PC-9 (cell line): ENCODE measurements around the gene PTTG1IP. TPM values are rescaled to one million over a fixed set of nuclear protein-coding genes. Genes with fewer than 3 reads are reported as not detected.

Source experiments
- BruUV-seq: library from RNA; stranded (reverse); fragments of 400-500 nt; replicated peaks from 2 replicates; lab custom pipeline; 2021; lab: Mats Ljungman, UMichigan
- CTCF ChIA-PET: fragments of 300-600 bp; sonication (Branson Sonifier 250); formaldehyde crosslinking; loops from one replicate; lab custom pipeline; 2022; ENCODE audit warnings: antibody characterized with exemption; lab: Charles Lee
- POLR2A ChIA-PET: fragments of 300-600 bp; sonication (Branson Sonifier 250); formaldehyde crosslinking; loops from one replicate; lab custom pipeline; 2022; ENCODE audit warnings: antibody characterized with exemption; ENCODE audit not compliant: unreplicated experiment; lab: Charles Lee
- DNase-seq, 2 experiments: peaks; one replicate each; pipeline versions ENCODE4 v3.0.0 to v3.0.0-alpha.2; 2015 to 2022; ENCODE audit warnings: mixed read lengths in 1 of 2
- H2AFZ ChIP-seq: fragments of 200-600 bp; sonication (generic); 2 replicates; pipeline ENCODE4 v1.8.1; 2017; ENCODE audit warnings: antibody characterized with exemption
- H3F3A ChIP-seq: fragments of 200-600 bp; sonication (generic); 2 replicates; pipeline ENCODE4 v1.8.1; 2017; ENCODE audit warnings: antibody characterized with exemption, mild to moderate bottlenecking, low read depth; ENCODE audit not compliant: insufficient read depth
- H3K27ac ChIP-seq: fragments of 200-600 bp; sonication (generic); 2 replicates; pipeline ENCODE4 v1.6.1; 2016; ENCODE audit warnings: mixed run types
- H3K27me3 ChIP-seq: fragments of 200-600 bp; sonication (generic); 2 replicates; pipeline ENCODE4 v1.6.1; 2016; ENCODE audit warnings: low read depth, mixed run types; ENCODE audit not compliant: insufficient read depth
- H3K36me3 ChIP-seq: fragments of 200-600 bp; sonication (generic); 2 replicates; pipeline ENCODE4 v1.6.1; 2016; ENCODE audit warnings: low read depth, mixed run types
- H3K4me1 ChIP-seq: fragments of 200-600 bp; sonication (generic); replicated peaks from 2 replicates; pipeline ENCODE4 v1.6.1; 2016; ENCODE audit warnings: mixed run types; ENCODE audit not compliant: insufficient read depth
- H3K4me2 ChIP-seq: fragments of 200-600 bp; sonication (generic); 2 replicates; pipeline ENCODE4 v1.6.1; 2017; ENCODE audit warnings: mixed run types
- H3K4me3 ChIP-seq: fragments of 200-600 bp; sonication (generic); 2 replicates; pipeline ENCODE4 v1.6.1; 2016; ENCODE audit warnings: mixed run types
- H3K79me2 ChIP-seq: fragments of 200-600 bp; sonication (generic); 2 replicates; pipeline ENCODE4 v1.6.1; 2017; ENCODE audit warnings: low read depth, mixed run types
- H3K9me2 ChIP-seq: fragments of 200-600 bp; sonication (generic); 2 replicates; pipeline ENCODE4 v1.8.1; 2017; ENCODE audit warnings: mild to moderate bottlenecking; ENCODE audit not compliant: insufficient read depth
- H3K9me3 ChIP-seq: fragments of 200-600 bp; sonication (generic); 2 replicates; pipeline ENCODE4 v1.8.1; 2016; ENCODE audit warnings: low read depth; ENCODE audit not compliant: insufficient read depth
- H4K20me1 ChIP-seq: fragments of 200-600 bp; sonication (generic); 2 replicates; pipeline ENCODE4 v1.8.1; 2017; ENCODE audit not compliant: insufficient read depth
- CTCF ChIP-seq: fragments of 200-600 bp; sonication (generic); conservative IDR thresholded peaks from 2 replicates; pipeline ENCODE4 v1.6.1; 2017; ENCODE audit warnings: mixed run types, antibody characterized with exemption, mild to moderate bottlenecking, moderate library complexity
- EZH2 ChIP-seq: fragments of 200-600 bp; sonication (generic); IDR thresholded peaks from 2 replicates; pipeline ENCODE4 v1.8.0; 2017; ENCODE audit warnings: antibody characterized with exemption, low read depth
- intact Hi-C: fragments of 100-400 bp; cut with micrococcal nuclease; formaldehyde crosslinking; loops from one replicate; pipeline ENCODE4 v1.10.0; 2022; ENCODE audit not compliant: unreplicated experiment
- total RNA-seq: library from RNA; stranded (reverse); gene quantifications from 2 replicates; pipeline ENCODE4 v1.2.3, GENCODE V29; 2021

Gene PTTG1IP
- total RNA-seq, 1 experiment from 2014 or later, result 174 TPM

GRCh38 chr21:44857127-44857892 lies 16.2 kb downstream of the PTTG1IP start:
- Histone ChIP-seq H3K9me2 (no peaks in the 10 kb centered on the region), H4K20me1 (peaks cover 62% of the 10 kb centered on the region), H3K36me3 (peaks cover 3% of the 10 kb centered on the region; the same call in 1 of the 2 replicates), H2AFZ (no peak overlapping the region), H3K27me3 (no peaks in the 10 kb centered on the region), H3K4me3 (no peak overlapping the region), H3K79me2 (peaks cover 57% of the 10 kb centered on the region), H3K9me3 (no peaks in the 10 kb centered on the region), H3K27ac (no peak overlapping the region), H3K4me1 (peaks cover 11% of the 10 kb centered on the region; the same call in 1 of the 2 replicates), H3F3A (peaks cover 4% of the 10 kb centered on the region; the same call in 1 of the 2 replicates), H3K4me2 (no peak overlapping the region; the same call in 1 of the 2 replicates)
- CTCF ChIA-PET, result no interaction called here
- DNase-seq, result no peak
- BruUV-seq, result no TSS peak
- intact Hi-C loops, result no loop called here
- POLR2A ChIA-PET, result no interaction called here
- TF ChIP-seq EZH2 (no peak), CTCF (no peak)

GRCh38 chr21:44856131-44856530 lies 17.4 kb downstream of the PTTG1IP start:
- H3K9me2 ChIP-seq, result no peaks in the 10 kb centered on the region
- POLR2A ChIA-PET, result interaction anchor here (0.5 kb wide), 1 partner anchor 17 kb away, joined by 5 read pairs; the partner anchor contains the start of gene PTTG1IP
- H4K20me1 ChIP-seq, result peaks cover 60% of the 10 kb centered on the region
- H3K4me2 ChIP-seq, result no peak overlapping the region
- CTCF ChIA-PET, result no interaction called here
- no peak overlapping the region for H2AFZ ChIP-seq
- H3K27ac ChIP-seq, result no peak overlapping the region
- H3K27me3 ChIP-seq, result no peaks in the 10 kb centered on the region
- intact Hi-C loops, result no loop called here
- H3K36me3 ChIP-seq, result peaks cover 3% of the 10 kb centered on the region; the same call in 1 of the 2 replicates
- no peaks in the 10 kb centered on the region for H3K9me3 ChIP-seq
- H3K4me3 ChIP-seq, result no peak overlapping the region
- H3F3A ChIP-seq, result peaks cover 4% of the 10 kb centered on the region; the same call in 1 of the 2 replicates
- no peak for DNase-seq
- H3K79me2 ChIP-seq, result peaks cover 45% of the 10 kb centered on the region
- H3K4me1 ChIP-seq, result peaks cover 11% of the 10 kb centered on the region; the same call in 1 of the 2 replicates
- TF ChIP-seq EZH2 (no peak), CTCF (no peak)
- no TSS peak for BruUV-seq

GRCh38 chr21:44855572-44855971 lies 17.9 kb downstream of the PTTG1IP start:
- intact Hi-C loops, result no loop called here
- Histone ChIP-seq H3K9me2 (no peaks in the 10 kb centered on the region), H3K4me1 (peaks cover 11% of the 10 kb centered on the region; the same call in 1 of the 2 replicates), H3K4me3 (no peak overlapping the region), H3K9me3 (no peaks in the 10 kb centered on the region), H3K4me2 (no peak overlapping the region), H4K20me1 (peaks cover 54% of the 10 kb centered on the region), H3K36me3 (peaks cover 3% of the 10 kb centered on the region; the same call in 1 of the 2 replicates), H3K27me3 (no peaks in the 10 kb centered on the region), H3K79me2 (peaks cover 44% of the 10 kb centered on the region), H2AFZ (no peak overlapping the region), H3F3A (peaks cover 4% of the 10 kb centered on the region; the same call in 1 of the 2 replicates), H3K27ac (no peak overlapping the region)
- no peak for TF ChIP-seq EZH2
- no peak for TF ChIP-seq CTCF
- POLR2A ChIA-PET, result no interaction called here
- CTCF ChIA-PET, result no interaction called here
- no peak for DNase-seq
- BruUV-seq, result no TSS peak
